Measurements from ENCODE around the gene CTH. TPM values are rescaled to one million over a fixed set of nuclear protein-coding genes. Genes with fewer than 3 reads are reported as not detected.

Gene CTH
- total RNA-seq (2021; ENCODE audit: unreplicated experiment) (14.7 TPM), Bru-seq, nascent RNA (percentile 72 among the genes with signal in this experiment), BruChase-seq, experiment 1, labeled RNA remaining after a 6-hour chase (percentile 74 among the genes with signal in this experiment), BruChase-seq, experiment 2, labeled RNA remaining after a 2-hour chase (percentile 60 among the genes with signal in this experiment)
- 7.4 and 9.9 TPM in 2 replicates for polyA plus RNA-seq (2012)
- long read RNA-seq, transcript CTH-202 (12 exons, 1,805 nt): major isoform, 29 of 36 reads
- long read RNA-seq, partial matches to known transcripts: 1 of 36 reads
- long read RNA-seq, other reads (novel, unspliced or antisense): 3 of 36 reads

DNA sequence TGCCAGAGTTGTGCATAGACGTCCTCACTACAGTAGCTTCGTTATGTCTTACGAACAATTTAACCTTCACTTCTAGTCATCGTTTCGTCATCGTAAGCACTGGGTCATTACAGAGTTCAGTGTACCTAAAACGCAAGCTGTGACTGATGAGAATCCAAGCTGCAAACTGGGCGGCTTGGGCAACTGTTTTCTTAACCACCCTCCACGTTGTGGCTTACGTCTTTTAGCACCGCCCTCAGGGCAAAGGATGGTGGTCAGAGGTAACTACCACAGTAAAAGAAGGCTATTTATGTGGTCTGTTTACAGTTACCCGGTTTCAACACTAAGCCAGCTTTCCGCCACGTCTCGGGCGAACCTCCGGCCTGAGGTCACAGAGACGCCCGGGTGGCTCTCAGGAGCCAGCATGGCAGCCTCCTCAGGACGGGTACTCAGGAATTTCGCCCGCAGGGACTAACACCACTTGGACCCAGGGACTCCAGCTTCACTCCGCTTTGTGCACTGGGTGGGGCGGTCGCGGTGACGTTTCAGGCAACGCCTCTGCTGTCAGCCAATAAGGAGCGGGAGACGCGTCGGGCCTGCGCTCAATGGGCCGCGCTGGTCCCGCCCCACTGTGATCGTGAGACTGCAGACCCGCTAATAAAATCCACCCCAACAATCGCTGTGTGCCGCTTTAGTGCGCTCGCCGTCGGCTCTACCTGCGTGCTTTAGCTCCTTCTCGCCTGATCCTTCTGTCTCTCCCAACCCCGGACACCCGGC is at the start of gene CTH:
Gene CTH (plus strand): TSS at position 665 of the 756 bp plus-strand sequence. CDS start 148 bp downstream, outside the sequence.
- TF ChIP-seq SP1 (IDR thresholded peaks at IDR 0.05; ENCODE audit: low read depth) (peak; percentile 86), ELF1 (IDR thresholded peaks at IDR 0.05; ENCODE audit: borderline replicate concordance, low read depth) (no peak), ATF3 (IDR thresholded peaks at IDR 0.05) (no peak), MAX (IDR thresholded peaks at IDR 0.05) (peak; percentile 71; the same call in 1 of the 2 replicates), YY1 (IDR thresholded peaks at IDR 0.05; ENCODE audit: extremely low read depth, insufficient replicate concordance, low read depth, low read length) (peak; percentile 77), SIN3A (IDR thresholded peaks at IDR 0.05; ENCODE audit: low read depth) (peak; percentile 85), POLR2A (IDR thresholded peaks at IDR 0.05; ENCODE audit: borderline replicate concordance, extremely low read depth, insufficient read depth, insufficient read length) (peak; percentile 97), CEBPB (IDR thresholded peaks at IDR 0.05; ENCODE audit: low read depth) (no peak), POLR2AphosphoS5 (IDR thresholded peaks at IDR 0.05; ENCODE audit: low read depth, low read length) (peak; percentile 99)
- peak within 1 kb of the TSS; percentile 85 to 88 for H3K4me3 ChIP-seq (replicated peaks in 1 of 2; ENCODE audit: low read depth in 1 of 2, low read length in 2 of 2)
- no peaks in the 10 kb centered on the region for H3K9me2 ChIP-seq (ENCODE audit: insufficient read depth)
- peak within 1 kb of the TSS; percentile 65 for H3K27ac ChIP-seq (ENCODE audit: low read depth, low read length)
- H3K9ac ChIP-seq (ENCODE audit: low read length): peak within 1 kb of the TSS; percentile 83
- POLR2A ChIA-PET: interaction anchor here (0.7 to 2.5 kb wide), 17 partner anchors 8 to 96 kb away, joined by 3 to 17 read pairs (median 6); partner anchors contain the start of gene ANKRD13C
- H3K4me2 ChIP-seq (ENCODE audit: low read length): peak within 1 kb of the TSS; percentile 96
- H4K20me1 ChIP-seq (ENCODE audit: insufficient read depth): no peaks in the 10 kb centered on the region
- H3K4me1 ChIP-seq (ENCODE audit: control insufficient read depth in 1 of 2, insufficient read depth in 2 of 2, low read length in 2 of 2): peaks cover 6 to 25% of the 10 kb centered on the region in 2 experiments
- H3K27me3 ChIP-seq (ENCODE audit: insufficient read depth, low read length): no peaks in the 10 kb centered on the region
- intact Hi-C loops (cut with micrococcal nuclease): loop anchor here (2.0 to 10.0 kb wide), 2 partner anchors 56 to 186 kb away; partner anchors contain the start of genes ANKRD13C and SRSF11
- RAD21 ChIA-PET (ENCODE audit: low non-redundant PET in 1 of 2, low total read pairs in 2 of 2, uncharacterized antibody in 2 of 2, unreplicated experiment in 2 of 2): no interaction called here
- no peaks in the 10 kb centered on the region for H3K36me3 ChIP-seq (ENCODE audit: control insufficient read depth in 1 of 2, insufficient read depth in 2 of 2, low read length in 2 of 2)
- peak within 1 kb of the TSS; percentile 88 for H2AFZ ChIP-seq (ENCODE audit: low read depth, low read length, poor library complexity, severe bottlenecking)
- no peaks in the 10 kb centered on the region for H3K79me2 ChIP-seq (ENCODE audit: insufficient read depth, low read length)
- DNase-seq (ENCODE audit: low read depth, low spot score) (peak; percentile 95), ATAC-seq (peak; percentile 98)
- CTCF ChIA-PET: no interaction called here
- H3K9me3 ChIP-seq (ENCODE audit: control insufficient read depth in 1 of 2, insufficient read depth in 1 of 2, low read depth in 1 of 2, low read length in 2 of 2): no peaks in the 10 kb centered on the region
- TSS peak; percentile 97 for BruUV-seq (replicated peaks)
